UCSD-AML1 (cell line): Measurements from ENCODE around the gene SPTBN5.
A peak's percentile ranks its signal among the peaks of the same experiment; 100 is the strongest.

Experiments
- DNase-seq: peaks from one replicate; lab custom pipeline; 2025; ENCODE audit not compliant: unreplicated experiment; lab: John Stamatoyannopoulos, UW

Gene SPTBN5

DNA sequence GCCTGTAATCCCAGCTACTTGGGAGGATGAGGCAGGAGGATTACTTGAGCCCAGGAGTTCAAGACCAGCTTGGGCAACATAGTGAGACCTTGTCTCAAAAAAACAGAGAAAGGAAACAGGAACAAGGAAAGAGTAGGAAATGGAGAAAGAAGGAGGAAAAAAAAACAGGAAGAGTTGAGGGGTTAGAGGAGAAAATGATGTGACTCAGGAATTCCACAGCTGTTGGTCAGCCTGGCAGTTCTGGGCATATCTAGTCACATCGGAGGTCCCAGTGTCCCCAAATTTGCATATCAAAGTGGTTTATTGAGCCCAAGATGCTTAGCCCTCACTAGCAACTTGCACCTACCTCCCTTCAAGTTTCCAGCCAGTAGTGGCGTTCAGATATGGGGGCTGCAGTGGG is 84.7 kb downstream of the SPTBN5 start:
- DNase-seq: no peak

- peak; percentile 51 for DNase-seq
Measured at GRCh38 chr15:41806291-41807181, 87.3 kb downstream of the SPTBN5 start.

DNA sequence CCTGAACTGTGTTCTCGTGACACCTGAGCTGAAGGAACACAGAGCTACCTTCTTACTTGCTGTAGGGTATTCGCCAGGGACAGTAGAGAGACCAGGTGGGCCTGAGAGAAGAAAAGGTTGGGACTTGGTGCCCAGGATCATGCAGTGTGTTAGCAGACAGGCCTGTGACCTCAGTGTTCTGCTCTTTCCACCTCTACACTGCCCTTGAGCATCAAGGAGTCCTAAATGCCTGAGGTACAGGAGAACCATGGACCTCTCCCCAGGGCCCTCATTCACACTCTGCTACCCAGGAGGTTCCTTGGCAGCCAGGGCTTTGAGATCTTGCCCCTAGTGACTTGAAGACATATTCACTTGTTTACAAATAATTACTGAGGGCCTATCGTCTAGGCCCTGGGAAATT is 88.1 kb downstream of the SPTBN5 start:
- DNase-seq: no peak

DNA sequence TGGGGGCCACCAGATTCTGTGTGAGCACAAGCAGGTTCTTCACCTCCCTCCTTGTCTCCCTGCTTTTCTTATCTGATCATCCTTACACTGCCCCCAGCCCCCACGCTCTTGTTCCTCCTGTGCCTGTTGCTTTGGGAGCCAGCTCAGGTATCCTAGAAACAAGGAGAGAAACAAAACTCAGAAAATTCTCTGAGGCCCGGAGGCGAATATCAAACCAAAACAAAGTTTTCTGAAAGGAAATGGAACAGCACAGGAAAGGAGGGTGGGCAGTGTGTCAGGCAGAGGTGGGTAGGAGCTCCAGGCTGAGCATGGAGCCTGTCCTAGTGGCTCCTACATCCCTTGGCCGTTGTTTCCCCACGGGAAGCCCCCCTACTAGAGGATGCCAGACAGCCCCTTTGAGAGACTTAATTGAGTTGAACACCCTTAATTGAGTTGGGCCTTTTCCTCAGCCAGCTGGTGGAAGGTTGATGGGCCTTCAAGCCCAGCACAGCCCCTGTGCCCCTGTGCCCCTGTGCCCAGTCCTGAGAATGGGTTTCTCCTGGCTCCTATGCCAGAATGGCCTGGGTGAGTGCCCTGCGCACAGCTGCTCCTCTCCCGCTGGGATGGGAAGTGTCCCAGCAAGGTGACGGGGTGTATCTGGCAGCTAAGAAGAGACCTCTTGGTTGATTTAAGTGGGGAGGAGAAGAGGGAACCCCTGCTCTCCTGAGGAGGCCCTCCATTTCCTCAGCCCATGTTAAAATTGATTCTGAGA is 88.8 kb downstream of the SPTBN5 start:
- no peak for DNase-seq

- DNase-seq: no peak
Measured at GRCh38 chr15:41804361-41804760, 89.5 kb downstream of the SPTBN5 start.

- no peak for DNase-seq
Measured at GRCh38 chr15:41801850-41802455, 91.9 kb downstream of the SPTBN5 start.

- DNase-seq: no peak
Measured at GRCh38 chr15:41801185-41801584, 92.7 kb downstream of the SPTBN5 start.

- no peak for DNase-seq
Measured at GRCh38 chr15:41799488-41799805, 94.4 kb downstream of the SPTBN5 start.

DNA sequence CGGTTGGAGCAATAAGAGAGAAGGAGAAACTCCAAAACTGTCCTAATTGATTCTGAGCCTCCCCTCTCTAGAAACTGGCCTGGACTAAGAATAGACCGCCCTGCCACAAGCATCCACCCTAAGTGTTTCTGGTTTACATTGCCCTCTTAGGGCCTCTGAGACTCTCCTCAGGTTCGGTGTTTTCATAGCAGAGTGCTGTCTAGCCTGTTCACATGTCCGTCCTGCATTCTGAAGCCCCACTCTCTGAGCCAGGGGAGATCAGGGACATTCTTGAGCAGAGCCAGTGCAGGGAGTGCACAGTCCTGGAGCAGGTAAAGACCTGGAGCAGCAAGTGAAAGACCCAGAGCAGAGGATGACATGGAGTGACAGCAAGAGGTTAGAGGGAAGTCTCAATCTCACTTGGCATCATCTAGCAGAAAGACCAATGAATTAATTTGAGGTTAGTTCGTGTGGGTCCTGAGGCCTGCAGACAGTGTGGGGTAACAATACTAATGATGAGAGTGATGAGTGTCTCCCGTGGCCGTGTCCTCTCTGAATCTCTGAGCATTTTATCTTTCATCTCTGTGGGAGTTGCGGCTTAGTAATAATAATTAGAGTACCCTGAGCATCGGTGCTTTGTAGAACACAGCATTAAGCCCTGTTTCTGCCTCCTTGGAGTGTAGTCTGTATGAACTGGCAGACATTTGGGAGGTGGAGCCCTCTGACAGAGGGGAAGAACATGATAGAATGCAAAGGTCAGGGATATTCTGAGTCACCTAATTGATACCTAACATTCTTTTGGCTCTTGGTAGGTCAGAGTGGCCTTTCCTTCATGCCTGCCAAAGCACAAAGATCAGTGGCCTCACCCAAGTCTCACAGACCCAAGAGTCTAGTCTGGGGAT is 95.0 kb downstream of the SPTBN5 start:
- no peak for DNase-seq
